GM11168 (cell line): ENCODE measurements around the gene OR8D1.
"Not testable (repeated sequence)": the region's sequence is repeated elsewhere in the genome, so short reads cannot be mapped to it uniquely, and the experiment has no call there.

Source experiments
- in situ Hi-C: fragments of 300-500 bp; cut with MboI; formaldehyde crosslinking; loops from one replicate; pipeline ENCODE4 v1.12.0; 2022; ENCODE audit warnings: low sequenced_read_pairs; ENCODE audit not compliant: unreplicated experiment

The OR8D1 gene

GRCh38 chr11:124294687-124295086, 19.1 kb downstream of the OR8D1 start:
- in situ Hi-C loops = no loop called here

- in situ Hi-C loops = no loop called here
These were observed 28.0 kb downstream of the OR8D1 start for GRCh38 chr11:124285610-124286344.

- in situ Hi-C loops = no loop called here
These were observed 35.5 kb downstream of the OR8D1 start for GRCh38 chr11:124278261-124278660.

- in situ Hi-C loops = no loop called here
These were observed 35.9 kb downstream of the OR8D1 start for GRCh38 chr11:124277804-124278203.

GRCh38 chr11:124277207-124277606, 36.5 kb downstream of the OR8D1 start:
- in situ Hi-C loops = no loop called here

GRCh38 chr11:124276081-124276480, 37.7 kb downstream of the OR8D1 start:
- in situ Hi-C loops = no loop called here

- in situ Hi-C loops = no loop called here
These were observed 39.7 kb downstream of the OR8D1 start for GRCh38 chr11:124274000-124274399.

- in situ Hi-C loops = not testable (repeated sequence)
These were observed 42.9 kb downstream of the OR8D1 start for GRCh38 chr11:124270886-124271285.

- in situ Hi-C loops = not testable (repeated sequence)
These were observed 48.7 kb downstream of the OR8D1 start for GRCh38 chr11:124265041-124265440.

GRCh38 chr11:124256076-124256475, 57.7 kb downstream of the OR8D1 start, which contains the start of gene OR8G5:
TSS of gene OR8G5 (plus strand) at chr11:124256376. CDS start at chr11:124264932, 8,556 bp downstream.
- in situ Hi-C loops = no loop called here
